ENCODE results near the gene CLSTN2. TPM values are rescaled to one million over a fixed set of nuclear protein-coding genes. Genes with fewer than 3 reads are reported as not detected.

CLSTN2 gene
- polyA plus RNA-seq, 3 donors, result not detected

DNA sequence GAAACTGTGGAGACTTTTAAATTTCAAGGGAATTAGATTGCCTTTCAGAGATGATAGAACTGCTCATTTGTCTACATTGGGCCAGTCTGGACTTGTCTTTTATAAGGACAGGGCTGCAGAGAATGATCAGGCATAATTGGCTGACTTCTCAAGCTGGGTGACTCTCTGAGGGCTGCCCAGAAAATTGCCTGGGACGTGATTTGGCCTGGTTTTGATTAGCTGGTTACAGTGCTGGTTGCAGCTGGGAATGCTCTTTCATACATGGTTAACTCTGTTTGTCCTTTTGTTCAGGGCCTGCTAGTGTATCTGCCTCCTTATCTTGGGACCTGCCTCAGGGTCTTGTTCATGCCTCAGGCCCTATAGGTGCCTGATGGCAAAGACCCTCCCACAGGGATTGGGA, 245.6 kb downstream of the CLSTN2 start:
- no peak overlapping the region for H2AFZ ChIP-seq (ENCODE audit: insufficient read depth, low read depth, low read length, poor library complexity, severe bottlenecking)
- no peaks in the 10 kb centered on the region for H3K79me2 ChIP-seq (ENCODE audit: insufficient read depth, low read length)
- no peak overlapping the region for H3K9ac ChIP-seq (ENCODE audit: insufficient read depth, low read length, poor library complexity, severe bottlenecking)
- Mint-ChIP-seq H3K36me3 (no peaks in the 10 kb centered on the region), H3K9me3 (peaks cover 0 to 10% (median 3%) of the 10 kb centered on the region in 7 donors), H3K27me3 (ENCODE audit: low read depth in 3 of 3) (peaks cover 1 to 3% (median 2%) of the 10 kb centered on the region in 3 donors), H3K4me1 (no peaks in the 10 kb centered on the region), H3K4me3 (no peak overlapping the region), H3K27ac (no peak overlapping the region)
- no peaks in the 10 kb centered on the region for H4K20me1 ChIP-seq (ENCODE audit: insufficient read depth, low read length)
- no peaks in the 10 kb centered on the region for H3K27me3 ChIP-seq (ENCODE audit: control insufficient read depth in 2 of 2, insufficient read depth in 2 of 2, low read length in 2 of 2)
- H3K27ac ChIP-seq (ENCODE audit: low read depth in 1 of 2, low read length in 2 of 2), result no peak overlapping the region
- no peaks in the 10 kb centered on the region for H3K9me3 ChIP-seq (replicated peaks in 1 of 2; ENCODE audit: control insufficient read depth in 1 of 2, insufficient read depth in 1 of 2, low read length in 2 of 2)
- intact Hi-C loops (cut with micrococcal nuclease), result no loop called here
- H3K4me2 ChIP-seq (replicated peaks; ENCODE audit: extremely low read depth, low read length, poor library complexity, severe bottlenecking), result no peak overlapping the region
- H3K4me1 ChIP-seq (ENCODE audit: control insufficient read depth in 1 of 2, insufficient read depth in 2 of 2, low read length in 2 of 2), result no peaks in the 10 kb centered on the region
- TF ChIP-seq, protein P1, sequence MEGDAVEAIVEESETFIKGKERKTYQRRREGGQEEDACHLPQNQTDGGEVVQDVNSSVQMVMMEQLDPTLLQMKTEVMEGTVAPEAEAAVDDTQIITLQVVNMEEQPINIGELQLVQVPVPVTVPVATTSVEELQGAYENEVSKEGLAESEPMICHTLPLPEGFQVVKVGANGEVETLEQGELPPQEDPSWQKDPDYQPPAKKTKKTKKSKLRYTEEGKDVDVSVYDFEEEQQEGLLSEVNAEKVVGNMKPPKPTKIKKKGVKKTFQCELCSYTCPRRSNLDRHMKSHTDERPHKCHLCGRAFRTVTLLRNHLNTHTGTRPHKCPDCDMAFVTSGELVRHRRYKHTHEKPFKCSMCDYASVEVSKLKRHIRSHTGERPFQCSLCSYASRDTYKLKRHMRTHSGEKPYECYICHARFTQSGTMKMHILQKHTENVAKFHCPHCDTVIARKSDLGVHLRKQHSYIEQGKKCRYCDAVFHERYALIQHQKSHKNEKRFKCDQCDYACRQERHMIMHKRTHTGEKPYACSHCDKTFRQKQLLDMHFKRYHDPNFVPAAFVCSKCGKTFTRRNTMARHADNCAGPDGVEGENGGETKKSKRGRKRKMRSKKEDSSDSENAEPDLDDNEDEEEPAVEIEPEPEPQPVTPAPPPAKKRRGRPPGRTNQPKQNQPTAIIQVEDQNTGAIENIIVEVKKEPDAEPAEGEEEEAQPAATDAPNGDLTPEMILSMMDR (IDR thresholded peaks at IDR 0.05), result no peak
- H3K4me3 ChIP-seq (replicated peaks in 1 of 3; ENCODE audit: low read depth in 2 of 3, low read length in 3 of 3), result no peak overlapping the region
- no peaks in the 10 kb centered on the region for H3K36me3 ChIP-seq (replicated peaks in 1 of 2; ENCODE audit: control insufficient read depth in 1 of 2, insufficient read depth in 2 of 2, low read length in 2 of 2)
- WGBS (ENCODE audit: insufficient coverage), result 90% methylated on average over 1 of the region's 1 CpG
- DNase-seq, result no peak

DNA sequence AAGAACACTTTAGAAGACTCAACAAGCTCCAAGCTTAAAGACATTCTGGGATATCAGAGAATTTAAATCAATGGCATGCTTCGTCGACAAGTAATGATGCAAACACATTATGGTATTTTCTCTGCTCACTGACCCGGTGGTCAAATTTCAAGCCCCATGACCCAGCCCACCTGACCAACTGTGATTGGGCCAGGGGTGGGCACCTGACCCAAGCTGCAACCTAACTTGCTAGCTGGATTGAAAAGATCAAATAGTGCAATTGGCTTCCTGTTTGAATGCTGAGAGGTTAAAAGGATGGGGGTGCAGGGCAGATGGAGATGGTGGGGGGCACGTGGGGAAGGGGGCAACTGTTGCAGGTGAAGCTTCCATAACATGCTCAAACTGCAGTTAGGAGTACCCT, 250.4 kb downstream of the CLSTN2 start:
- Histone ChIP-seq H4K20me1 (ENCODE audit: insufficient read depth, low read length) (no peaks in the 10 kb centered on the region), H3K27ac (ENCODE audit: low read depth in 1 of 2, low read length in 2 of 2) (no peak overlapping the region), H3K79me2 (ENCODE audit: insufficient read depth, low read length) (no peaks in the 10 kb centered on the region), H3K9ac (ENCODE audit: insufficient read depth, low read length, poor library complexity, severe bottlenecking) (no peak overlapping the region), H3K36me3 (replicated peaks in 1 of 2; ENCODE audit: control insufficient read depth in 1 of 2, insufficient read depth in 2 of 2, low read length in 2 of 2) (no peaks in the 10 kb centered on the region), H3K27me3 (ENCODE audit: control insufficient read depth in 2 of 2, insufficient read depth in 2 of 2, low read length in 2 of 2) (no peaks in the 10 kb centered on the region), H3K4me3 (replicated peaks in 1 of 3; ENCODE audit: low read depth in 2 of 3, low read length in 3 of 3) (no peak overlapping the region), H3K4me1 (ENCODE audit: control insufficient read depth in 1 of 2, insufficient read depth in 2 of 2, low read length in 2 of 2) (no peaks in the 10 kb centered on the region), H2AFZ (ENCODE audit: insufficient read depth, low read depth, low read length, poor library complexity, severe bottlenecking) (no peak overlapping the region), H3K4me2 (replicated peaks; ENCODE audit: extremely low read depth, low read length, poor library complexity, severe bottlenecking) (no peak overlapping the region), H3K9me3 (replicated peaks in 1 of 2; ENCODE audit: control insufficient read depth in 1 of 2, insufficient read depth in 1 of 2, low read length in 2 of 2) (no peaks in the 10 kb centered on the region)
- H3K27me3 Mint-ChIP-seq (ENCODE audit: low read depth in 3 of 3), result peaks cover 2 to 7% (median 2%) of the 10 kb centered on the region in 3 donors
- intact Hi-C loops (cut with micrococcal nuclease), result no loop called here
- no peak for DNase-seq
- 72% methylated on average over 3 of the region's 4 CpGs for WGBS (ENCODE audit: insufficient coverage)
- no peak overlapping the region for H3K27ac Mint-ChIP-seq
- no peaks in the 10 kb centered on the region for H3K36me3 Mint-ChIP-seq
- no peaks in the 10 kb centered on the region for H3K4me1 Mint-ChIP-seq
- no peak overlapping the region for H3K4me3 Mint-ChIP-seq
- peaks cover 0 to 9% (median 4%) of the 10 kb centered on the region in 7 donors for H3K9me3 Mint-ChIP-seq
- TF ChIP-seq, protein P1 (IDR thresholded peaks at IDR 0.05), result no peak
